ENCODE measurements around the gene ATRNL1.

Gene ATRNL1

DNA sequence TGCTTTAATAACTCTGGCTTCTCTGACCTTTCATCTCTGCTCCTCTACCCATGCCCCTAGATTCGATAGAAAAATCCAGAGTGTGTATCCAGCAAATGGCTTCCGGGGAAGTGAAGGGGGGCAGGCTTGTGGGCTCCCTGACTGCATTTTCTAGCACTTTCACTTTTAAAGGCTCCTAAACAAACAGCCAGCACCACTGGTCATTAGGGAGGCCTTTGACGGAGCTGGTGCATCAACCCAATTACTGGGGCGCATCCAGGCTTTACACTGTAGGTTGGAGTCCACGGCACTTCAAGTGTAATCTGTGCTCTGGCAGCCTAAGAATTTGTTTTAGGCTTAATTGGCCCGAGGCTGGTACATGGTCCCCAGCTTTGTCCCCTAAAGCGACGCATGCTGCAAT, 887.9 kb downstream of the ATRNL1 start:
- CTCF ChIA-PET: no interaction called here
- H3K27ac ChIP-seq: no peak overlapping the region
- DNase-seq (ENCODE audit: low spot score): no peak
- POLR2A ChIA-PET (ENCODE audit: low non-redundant PET): no interaction called here
- TF ChIP-seq, protein P1, sequence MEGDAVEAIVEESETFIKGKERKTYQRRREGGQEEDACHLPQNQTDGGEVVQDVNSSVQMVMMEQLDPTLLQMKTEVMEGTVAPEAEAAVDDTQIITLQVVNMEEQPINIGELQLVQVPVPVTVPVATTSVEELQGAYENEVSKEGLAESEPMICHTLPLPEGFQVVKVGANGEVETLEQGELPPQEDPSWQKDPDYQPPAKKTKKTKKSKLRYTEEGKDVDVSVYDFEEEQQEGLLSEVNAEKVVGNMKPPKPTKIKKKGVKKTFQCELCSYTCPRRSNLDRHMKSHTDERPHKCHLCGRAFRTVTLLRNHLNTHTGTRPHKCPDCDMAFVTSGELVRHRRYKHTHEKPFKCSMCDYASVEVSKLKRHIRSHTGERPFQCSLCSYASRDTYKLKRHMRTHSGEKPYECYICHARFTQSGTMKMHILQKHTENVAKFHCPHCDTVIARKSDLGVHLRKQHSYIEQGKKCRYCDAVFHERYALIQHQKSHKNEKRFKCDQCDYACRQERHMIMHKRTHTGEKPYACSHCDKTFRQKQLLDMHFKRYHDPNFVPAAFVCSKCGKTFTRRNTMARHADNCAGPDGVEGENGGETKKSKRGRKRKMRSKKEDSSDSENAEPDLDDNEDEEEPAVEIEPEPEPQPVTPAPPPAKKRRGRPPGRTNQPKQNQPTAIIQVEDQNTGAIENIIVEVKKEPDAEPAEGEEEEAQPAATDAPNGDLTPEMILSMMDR (conservative IDR thresholded peaks at IDR 0.05; ENCODE audit: low read depth): no peak

DNA sequence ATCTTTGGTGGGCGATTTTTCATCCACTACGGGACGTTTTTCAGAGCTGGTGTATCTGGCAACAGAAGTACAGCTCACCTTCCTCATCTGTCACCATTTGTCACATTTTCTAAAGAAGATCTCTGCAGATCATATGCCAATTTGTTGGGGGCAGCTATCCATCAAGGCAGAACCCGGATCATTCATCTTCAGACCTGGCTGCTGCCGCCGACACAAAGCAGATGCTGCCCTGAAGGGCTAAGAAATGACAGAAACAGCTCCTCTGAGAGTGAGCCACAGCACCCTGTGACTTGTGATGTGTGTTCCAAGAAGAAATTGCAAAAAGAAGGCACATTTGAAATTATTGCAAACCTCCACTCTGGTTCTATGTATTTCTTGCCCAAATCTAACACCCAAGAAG, 888.9 kb downstream of the ATRNL1 start:
- ChIA-PET POLR2A (ENCODE audit: low non-redundant PET) (no interaction called here), CTCF (no interaction called here)
- no peak for DNase-seq (ENCODE audit: low spot score)
- TF ChIP-seq, protein P1 (conservative IDR thresholded peaks at IDR 0.05; ENCODE audit: low read depth): no peak
- H3K27ac ChIP-seq: no peak overlapping the region

DNA sequence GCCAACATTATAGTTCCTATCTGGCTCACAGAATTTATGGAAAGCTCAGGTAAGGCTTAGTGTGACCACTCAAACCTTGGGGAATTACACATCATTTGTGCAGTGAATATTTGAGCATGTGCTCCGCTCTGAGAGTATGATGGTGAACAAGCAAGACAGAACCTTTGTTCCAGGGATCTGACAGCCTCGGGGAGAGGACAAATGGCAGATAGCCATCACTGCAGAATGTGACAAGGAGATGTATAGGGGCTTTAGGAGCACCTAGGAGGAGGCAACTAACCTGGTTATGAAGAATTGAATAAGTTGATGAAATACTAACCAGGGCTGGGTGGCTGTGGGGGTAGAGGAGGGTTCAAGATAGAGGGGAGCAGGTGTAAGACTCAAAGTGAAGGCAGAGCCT, 889.4 kb downstream of the ATRNL1 start:
- DNase-seq (ENCODE audit: low spot score): no peak
- POLR2A ChIA-PET (ENCODE audit: low non-redundant PET): no interaction called here
- no peak overlapping the region for H3K27ac ChIP-seq
- CTCF ChIA-PET: no interaction called here
- TF ChIP-seq, protein P1 (conservative IDR thresholded peaks at IDR 0.05; ENCODE audit: low read depth): no peak

GRCh38 chr10:115985786-115986185, 892.6 kb downstream of the ATRNL1 start:
- no peak for DNase-seq (ENCODE audit: low spot score)
- TF ChIP-seq, protein P1 (conservative IDR thresholded peaks at IDR 0.05; ENCODE audit: low read depth): no peak
- no peak overlapping the region for H3K27ac ChIP-seq
- POLR2A ChIA-PET (ENCODE audit: low non-redundant PET): no interaction called here
- CTCF ChIA-PET: interaction anchor here (0.6 kb wide), 1 partner anchor 1171 kb away, joined by 3 read pairs; no protein-coding TSS in a partner anchor

- POLR2A ChIA-PET (ENCODE audit: low non-redundant PET): no interaction called here
- no peak for DNase-seq (ENCODE audit: low spot score)
- TF ChIP-seq, protein P1 (conservative IDR thresholded peaks at IDR 0.05; ENCODE audit: low read depth): no peak
- CTCF ChIA-PET: no interaction called here
- no peak overlapping the region for H3K27ac ChIP-seq
Observed at GRCh38 chr10:115988380-115988779, 895.2 kb downstream of the ATRNL1 start.

- POLR2A ChIA-PET (ENCODE audit: low non-redundant PET): no interaction called here
- peak; percentile 18 for DNase-seq (ENCODE audit: low spot score)
- TF ChIP-seq, protein P1 (conservative IDR thresholded peaks at IDR 0.05; ENCODE audit: low read depth): no peak
- CTCF ChIA-PET: no interaction called here
- no peak overlapping the region for H3K27ac ChIP-seq
Observed at GRCh38 chr10:115989621-115990020, 896.5 kb downstream of the ATRNL1 start.

Measured in RWPE1 (cell line).